GM19099 (cell line): ENCODE data around the gene HSD17B10.

Experiments used
- POLR2A ChIP-seq: IDR thresholded peaks from 3 replicates; pipeline ENCODE4 v1.6.1; 2011; ENCODE audit warnings: low read depth; ENCODE audit not compliant: insufficient read length; ENCODE audit errors: extremely low read depth

HSD17B10 gene

GRCh38 chrX:53403535-53403934 lies 30.6 kb downstream of the HSD17B10 start:
- no peak for TF ChIP-seq POLR2A

- no peak for TF ChIP-seq POLR2A
Measured at GRCh38 chrX:53398216-53398615, 36.0 kb downstream of the HSD17B10 start.

- TF ChIP-seq POLR2A: no peak
Measured at GRCh38 chrX:53395605-53396298, 38.4 kb downstream of the HSD17B10 start.

- TF ChIP-seq POLR2A: no peak
Measured at GRCh38 chrX:53383376-53384076, 50.6 kb downstream of the HSD17B10 start.
